ENCODE measurements around the gene CARNS1. TPM values are rescaled to one million over a fixed set of nuclear protein-coding genes. Genes with fewer than 3 reads are reported as not detected.

Gene CARNS1
- total RNA-seq, 4 donors from 2014 or later, result 0.30 to 1.5 (median 1.0) TPM

DNA sequence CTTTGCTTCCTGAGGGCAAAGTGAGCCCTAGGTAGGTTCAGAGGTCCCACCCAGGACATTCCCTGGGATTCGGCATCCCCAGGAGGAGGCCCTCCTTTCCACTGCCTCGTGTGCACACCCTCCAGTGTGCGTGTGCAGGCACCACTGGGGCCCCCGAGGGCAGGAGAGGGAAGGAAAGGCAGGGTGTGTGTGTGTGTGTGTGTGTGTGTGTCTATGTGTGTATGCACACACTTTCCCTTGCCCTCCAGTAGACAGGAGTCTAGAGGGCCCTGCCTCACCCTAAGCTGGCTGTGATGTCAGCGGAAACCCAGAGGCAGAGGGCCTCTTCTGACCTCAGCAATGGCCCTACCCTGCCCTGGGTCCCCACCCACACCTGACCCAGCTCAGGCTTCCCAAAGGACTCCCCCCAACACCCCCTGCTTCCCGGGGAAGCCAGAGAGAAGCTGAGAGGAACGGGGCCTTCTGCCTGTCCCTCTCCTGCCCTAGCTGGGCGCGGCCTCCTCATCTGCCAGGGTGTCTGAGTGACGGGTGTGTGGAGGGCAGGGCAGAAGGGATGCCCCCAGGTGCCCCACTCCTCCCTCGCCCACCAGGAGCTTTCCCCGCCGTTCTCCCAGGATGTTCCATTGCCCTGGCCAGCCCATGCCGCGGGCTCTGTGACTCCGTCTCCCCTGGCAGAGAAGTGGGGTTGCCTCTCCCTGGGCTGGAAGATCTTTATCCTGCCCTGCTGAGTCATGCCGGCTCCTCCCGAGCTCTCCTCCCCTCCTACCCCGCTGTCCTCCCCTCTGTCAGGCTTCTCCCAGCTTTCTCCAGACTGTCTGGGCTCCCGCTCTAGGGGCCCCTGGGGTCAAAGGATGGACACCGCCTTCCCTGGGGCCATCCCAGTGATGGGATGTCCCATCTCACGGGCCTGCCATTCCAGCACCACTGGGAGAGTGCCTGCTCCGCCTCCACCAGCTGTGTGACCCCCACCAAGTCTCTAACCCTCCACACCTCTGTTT, 36.1 kb upstream of the CARNS1 start:
- intact Hi-C loops (cut with DNase I; ENCODE audit: low total_unique reads), result no loop called here
- H3K4me3 ChIP-seq (ENCODE audit: low read depth, poor library complexity, severe bottlenecking), result no peak overlapping the region
- 43% methylated on average over 21 to 22 of the region's 23 CpGs for WGBS, 2 donors
- no peak for TF ChIP-seq POLR2A (IDR thresholded peaks at IDR 0.05)
- TF ChIP-seq, protein P1, sequence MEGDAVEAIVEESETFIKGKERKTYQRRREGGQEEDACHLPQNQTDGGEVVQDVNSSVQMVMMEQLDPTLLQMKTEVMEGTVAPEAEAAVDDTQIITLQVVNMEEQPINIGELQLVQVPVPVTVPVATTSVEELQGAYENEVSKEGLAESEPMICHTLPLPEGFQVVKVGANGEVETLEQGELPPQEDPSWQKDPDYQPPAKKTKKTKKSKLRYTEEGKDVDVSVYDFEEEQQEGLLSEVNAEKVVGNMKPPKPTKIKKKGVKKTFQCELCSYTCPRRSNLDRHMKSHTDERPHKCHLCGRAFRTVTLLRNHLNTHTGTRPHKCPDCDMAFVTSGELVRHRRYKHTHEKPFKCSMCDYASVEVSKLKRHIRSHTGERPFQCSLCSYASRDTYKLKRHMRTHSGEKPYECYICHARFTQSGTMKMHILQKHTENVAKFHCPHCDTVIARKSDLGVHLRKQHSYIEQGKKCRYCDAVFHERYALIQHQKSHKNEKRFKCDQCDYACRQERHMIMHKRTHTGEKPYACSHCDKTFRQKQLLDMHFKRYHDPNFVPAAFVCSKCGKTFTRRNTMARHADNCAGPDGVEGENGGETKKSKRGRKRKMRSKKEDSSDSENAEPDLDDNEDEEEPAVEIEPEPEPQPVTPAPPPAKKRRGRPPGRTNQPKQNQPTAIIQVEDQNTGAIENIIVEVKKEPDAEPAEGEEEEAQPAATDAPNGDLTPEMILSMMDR (IDR thresholded peaks at IDR 0.05), result no peak
- no peak for DNase-seq (ENCODE audit: low spot score in 2 of 2)

DNA sequence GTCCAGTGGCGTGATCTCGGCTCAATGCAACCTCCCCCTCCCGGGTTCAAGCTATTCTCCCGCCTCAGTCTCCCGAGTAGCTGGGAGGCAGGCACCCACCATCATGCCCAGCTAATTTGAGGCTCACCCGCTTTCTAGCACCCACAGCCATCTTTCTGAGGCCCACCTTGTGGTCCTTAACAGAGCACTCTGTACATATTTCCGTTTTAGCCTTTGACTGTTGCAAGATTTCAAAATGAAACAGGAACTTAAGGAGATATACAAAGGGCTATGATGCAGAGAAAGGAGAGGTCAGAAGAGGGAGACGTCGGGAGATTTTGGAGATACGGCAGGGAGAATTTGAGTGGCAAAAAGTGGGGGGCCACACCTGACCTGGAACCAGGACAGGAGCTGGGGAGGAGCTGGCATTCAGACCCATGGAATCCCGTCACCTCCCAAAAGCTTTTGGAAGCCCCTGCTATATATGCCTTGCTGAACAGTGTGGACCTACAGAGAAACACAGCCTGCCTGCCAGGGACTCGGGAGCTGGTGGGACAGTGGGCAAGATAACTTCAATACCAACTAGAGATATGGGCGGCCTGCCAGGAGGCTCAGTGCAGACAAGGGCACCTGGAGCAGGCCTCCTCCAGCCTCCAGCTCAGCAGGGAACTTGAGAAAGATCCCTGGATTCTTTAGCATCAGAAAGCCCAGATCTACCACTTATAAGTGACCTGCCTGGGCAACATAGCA, 34.1 kb upstream of the CARNS1 start:
- TF ChIP-seq, protein P1 (IDR thresholded peaks at IDR 0.05), result no peak
- TF ChIP-seq POLR2A (IDR thresholded peaks at IDR 0.05), result no peak
- DNase-seq (ENCODE audit: low spot score in 2 of 2), result no peak
- WGBS, 2 donors, result 77 to 79% methylated on average over 13 of the region's 13 CpGs
- no peak overlapping the region for H3K4me3 ChIP-seq (ENCODE audit: low read depth, poor library complexity, severe bottlenecking)
- intact Hi-C loops (cut with DNase I; ENCODE audit: low total_unique reads), result no loop called here

DNA sequence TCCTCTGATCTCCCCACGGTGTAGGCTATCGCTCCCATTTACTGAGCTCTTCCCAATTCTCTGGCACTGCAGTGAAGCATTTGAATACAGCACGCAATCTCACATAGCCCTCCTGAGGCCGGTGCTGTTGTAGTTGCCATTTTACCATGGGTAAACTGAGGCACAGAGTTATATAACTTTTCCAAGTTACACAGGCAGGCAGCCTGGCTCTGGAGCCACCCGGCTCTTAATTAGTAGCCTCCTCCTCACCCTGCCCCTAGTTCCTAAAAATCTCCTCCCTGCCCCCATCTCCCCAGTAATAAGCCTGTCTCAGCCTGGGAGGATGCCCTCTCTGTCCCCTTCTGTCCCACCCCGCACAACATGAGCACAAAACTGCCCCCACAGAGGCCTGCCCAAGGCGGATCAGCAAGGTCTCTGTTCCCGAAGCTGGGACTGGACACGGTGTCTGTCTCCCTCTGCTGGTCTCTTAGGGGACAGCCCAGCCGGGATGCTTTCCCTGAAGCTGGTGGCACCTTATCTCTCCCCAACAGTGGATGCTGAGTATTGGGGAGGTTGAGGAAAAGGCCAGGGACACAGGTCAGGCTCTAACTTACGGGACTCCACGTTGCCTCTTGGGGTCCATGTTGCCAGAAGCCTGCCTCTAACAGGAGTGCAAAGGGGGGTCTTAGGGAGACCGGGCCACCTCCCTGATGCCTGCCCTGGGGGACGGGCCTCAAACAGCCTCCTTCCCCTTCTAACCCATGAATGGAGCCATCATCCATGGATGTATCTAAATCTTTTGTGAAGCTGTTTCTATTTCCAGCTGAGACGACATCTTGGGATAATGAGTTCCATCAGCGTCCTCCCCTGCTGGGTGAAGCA, 33.0 kb upstream of the CARNS1 start:
- WGBS, 2 donors, result 36 to 38% methylated on average over 16 of the region's 16 CpGs

DNA sequence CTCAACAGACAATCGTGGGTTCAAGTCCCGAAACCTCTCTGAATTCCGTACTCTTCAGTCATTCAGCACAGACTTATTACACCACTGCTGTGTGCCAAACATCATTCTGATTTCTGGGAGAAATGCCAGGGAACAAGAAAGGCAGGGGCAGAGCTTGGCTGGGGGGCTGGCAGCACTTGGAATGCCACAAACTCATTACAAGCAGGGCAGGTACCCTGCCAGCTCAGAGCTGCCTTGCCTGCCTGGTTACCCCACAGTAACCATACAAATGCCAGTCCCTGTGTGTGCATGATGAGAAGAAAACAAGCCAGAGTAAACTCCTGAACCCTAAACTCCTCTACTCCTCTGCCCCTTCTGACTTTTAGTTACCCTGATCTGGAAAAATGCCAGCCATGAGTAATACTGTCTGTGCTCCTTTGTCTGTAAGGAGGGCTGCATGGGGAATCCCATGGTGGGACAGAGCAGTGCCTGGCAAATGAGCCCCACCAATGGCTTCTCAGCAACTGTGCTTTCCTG, 30.6 kb upstream of the CARNS1 start:
- no peak for TF ChIP-seq POLR2A (IDR thresholded peaks at IDR 0.05)
- TF ChIP-seq, protein P1 (IDR thresholded peaks at IDR 0.05), result no peak
- 28 to 43% methylated on average over 3 of the region's 3 CpGs for WGBS, 2 donors
- no peak overlapping the region for H3K4me3 ChIP-seq (ENCODE audit: low read depth, poor library complexity, severe bottlenecking)
- intact Hi-C loops (cut with DNase I; ENCODE audit: low total_unique reads), result no loop called here
- DNase-seq (ENCODE audit: low spot score in 2 of 2), result no peak

More for the DNA sequence above, 33.0 kb upstream of the CARNS1 start:
- TF ChIP-seq POLR2A (IDR thresholded peaks at IDR 0.05), result no peak
- TF ChIP-seq, protein P1 (IDR thresholded peaks at IDR 0.05), result peak in 1 of 3 donors; percentile 95
- intact Hi-C loops (cut with DNase I; ENCODE audit: low total_unique reads), result loop anchor here (2.0 kb wide), 1 partner anchor 32 kb away; no protein-coding TSS in a partner anchor
- DNase-seq (ENCODE audit: low spot score in 2 of 2), result peak; percentile 80 to 97
- no peak overlapping the region for H3K4me3 ChIP-seq (ENCODE audit: low read depth, poor library complexity, severe bottlenecking)

DNA sequence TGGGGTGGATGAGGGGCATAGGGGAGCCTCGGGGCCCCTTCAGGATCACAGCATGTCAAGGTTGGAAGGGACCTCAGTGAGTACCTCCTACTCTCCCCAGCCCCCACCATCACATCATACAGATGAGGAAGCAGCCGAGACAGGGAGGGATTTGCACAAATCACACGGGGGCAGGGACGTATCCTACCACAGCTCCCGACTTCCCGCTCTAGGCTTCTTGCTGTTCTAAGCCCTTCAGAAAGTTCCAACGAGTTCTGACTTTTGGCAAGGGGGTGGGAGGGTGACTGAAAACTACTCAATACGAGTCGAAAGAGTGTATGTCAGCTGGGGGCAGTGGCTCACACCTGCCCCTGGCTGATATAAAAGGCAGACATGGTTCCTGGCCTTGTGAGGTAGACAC, 28.4 kb upstream of the CARNS1 start:
- no peak for DNase-seq (ENCODE audit: low spot score in 2 of 2)
- intact Hi-C loops (cut with DNase I; ENCODE audit: low total_unique reads), result no loop called here
- 46 to 49% methylated on average over 9 of the region's 9 CpGs for WGBS, 2 donors
- no peak overlapping the region for H3K4me3 ChIP-seq (ENCODE audit: low read depth, poor library complexity, severe bottlenecking)
- no peak for TF ChIP-seq POLR2A (IDR thresholded peaks at IDR 0.05)
- TF ChIP-seq, protein P1 (IDR thresholded peaks at IDR 0.05), result no peak
